SH-SY5Y (cell line): ENCODE results near the gene MDGA2.

Experiments
- GATA2 ChIP-seq: IDR thresholded peaks from 2 replicates; pipeline ENCODE4 v1.6.1; 2011; ENCODE audit warnings: mild to moderate bottlenecking, low read depth, low read length
- GATA3 ChIP-seq: IDR thresholded peaks from 2 replicates; pipeline ENCODE4 v1.6.1; 2011; ENCODE audit warnings: low read depth, mild to moderate bottlenecking, low read length, moderate library complexity

DNA sequence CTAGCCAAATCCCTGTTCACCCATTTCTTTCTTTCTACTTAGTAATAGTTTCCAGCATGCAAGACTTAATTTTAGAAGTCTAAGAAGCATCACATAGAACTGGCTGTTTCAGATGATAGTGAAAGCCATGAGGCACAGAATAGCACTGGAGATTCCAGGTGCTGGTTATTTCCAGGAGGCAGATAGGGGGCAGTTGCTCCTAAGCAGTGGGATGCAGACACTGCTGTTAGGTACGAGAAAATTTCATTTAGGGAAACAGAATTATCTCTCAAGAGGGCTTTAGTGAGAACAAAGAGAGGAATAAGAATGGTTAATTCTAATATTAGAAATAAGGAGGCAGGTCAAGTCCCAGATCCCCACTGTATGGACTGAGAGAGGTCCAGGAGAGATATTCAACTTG lies 3.6 kb upstream of the MDGA2 start:
- no peak for TF ChIP-seq GATA2
- no peak for TF ChIP-seq GATA3
